IMR-90 (cell line): Measurements from ENCODE around the gene MARCO. TPM values are rescaled to one million over a fixed set of nuclear protein-coding genes. Genes with fewer than 3 reads are reported as not detected.

ENCODE experiments used
- ATAC-seq: fragments of 200-7000 bp; cut with Tn5 transposase; 2 replicates; pipeline ENCODE4 v1.9.1; 2020; ENCODE audit warnings: low read depth, mild to moderate bottlenecking, moderate library complexity
- BruUV-seq: library from RNA; stranded (reverse); fragments of 400-500 nt; replicated peaks from 2 replicates; lab custom pipeline; 2021; lab: Mats Ljungman, UMichigan
- CTCF ChIA-PET: fragments of 300-600 bp; formaldehyde crosslinking; extraction: SDS; loops from one replicate; lab custom pipeline; 2021; ENCODE audit warnings: antibody characterized with exemption; lab: Yijun Ruan, JAX
- POLR2A ChIA-PET: fragments of 300-600 bp; sonication (Branson Sonifier 250); formaldehyde crosslinking; loops from one replicate; lab custom pipeline; 2022; ENCODE audit warnings: antibody characterized with exemption; ENCODE audit not compliant: unreplicated experiment; lab: Charles Lee
- DNase-seq: peaks from one replicate; pipeline ENCODE4 v3.0.0; 2013
- H2AFZ ChIP-seq: replicated peaks from 2 replicates; pipeline ENCODE3; 2013; ENCODE audit warnings: low read length, mild to moderate bottlenecking; ENCODE audit not compliant: poor library complexity
- H2AK5ac ChIP-seq: 2 replicates; pipeline ENCODE4 v1.6.1; 2013; ENCODE audit warnings: low read depth, low read length, inconsistent platforms
- H2AK9ac ChIP-seq: replicated peaks from 2 replicates; pipeline ENCODE3; 2013; ENCODE audit warnings: mild to moderate bottlenecking, low read depth, low read length, moderate library complexity; ENCODE audit not compliant: poor library complexity
- H2BK120ac ChIP-seq: 2 replicates; pipeline ENCODE4 v1.6.1; 2013; ENCODE audit warnings: low read depth, low read length, inconsistent platforms
- H2BK15ac ChIP-seq: 3 replicates; pipeline ENCODE4 v1.6.1; 2013; ENCODE audit warnings: low read depth, low read length, inconsistent platforms
- H2BK20ac ChIP-seq: 2 replicates; pipeline ENCODE4 v1.6.1; 2013; ENCODE audit warnings: low read depth, mild to moderate bottlenecking, inconsistent platforms, low read length, moderate library complexity
- H2BK5ac ChIP-seq: 2 replicates; pipeline ENCODE4 v1.6.1; 2013; ENCODE audit warnings: mild to moderate bottlenecking, low read depth, low read length, inconsistent platforms; ENCODE audit not compliant: poor library complexity, severe bottlenecking
- H3K14ac ChIP-seq: replicated peaks from 2 replicates; pipeline ENCODE4 v1.6.1; 2013; ENCODE audit warnings: low read depth, low read length, inconsistent platforms
- H3K18ac ChIP-seq: 2 replicates; pipeline ENCODE4 v1.6.1; 2013; ENCODE audit warnings: low read depth, low read length, control low read depth
- H3K23ac ChIP-seq: 2 replicates; pipeline ENCODE4 v1.6.1; 2013; ENCODE audit warnings: low read depth, low read length, inconsistent platforms
- H3K27ac ChIP-seq: 2 replicates; pipeline ENCODE4 v1.5.1; 2013; ENCODE audit warnings: mild to moderate bottlenecking, control low read depth, low read length; ENCODE audit not compliant: insufficient read depth
- H3K27me3 ChIP-seq: 2 replicates; pipeline ENCODE4 v1.6.1; 2013; ENCODE audit warnings: low read length; ENCODE audit not compliant: control insufficient read depth, insufficient read depth
- H3K36me3 ChIP-seq: 2 replicates; pipeline ENCODE4 v1.6.1; 2013; ENCODE audit warnings: low read length, mixed read lengths; ENCODE audit not compliant: control insufficient read depth, insufficient read depth
- H3K4ac ChIP-seq: 2 replicates; pipeline ENCODE4 v1.6.1; 2013; ENCODE audit warnings: low read depth, low read length, inconsistent platforms
- H3K4me1 ChIP-seq: 2 replicates; pipeline ENCODE4 v1.6.1; 2013; ENCODE audit warnings: low read length, mixed read lengths; ENCODE audit not compliant: control insufficient read depth, insufficient read depth
- H3K4me2 ChIP-seq: 2 replicates; pipeline ENCODE4 v1.6.1; 2013; ENCODE audit warnings: low read depth, mild to moderate bottlenecking, control low read depth, low read length, moderate library complexity
- H3K4me3 ChIP-seq: 2 replicates; pipeline ENCODE4 v1.5.1; 2013; ENCODE audit warnings: low read depth, mild to moderate bottlenecking, control low read depth, low read length, moderate library complexity; ENCODE audit not compliant: insufficient read depth
- H3K56ac ChIP-seq: 2 replicates; pipeline ENCODE4 v1.6.1; 2013; ENCODE audit warnings: low read length, inconsistent platforms; ENCODE audit not compliant: insufficient read depth; ENCODE audit errors: extremely low read depth
- H3K79me1 ChIP-seq, 2 experiments: 2 replicates each; pipeline ENCODE4 v1.6.1; 2013; ENCODE audit warnings: low read length in 2 of 2, inconsistent platforms in 1 of 2, low read depth in 1 of 2
- H3K9ac ChIP-seq: 2 replicates; pipeline ENCODE4 v1.6.1; 2013; ENCODE audit warnings: low read depth, low read length, control low read depth
- H3K9me1 ChIP-seq: 2 replicates; pipeline ENCODE4 v1.6.1; 2013; ENCODE audit warnings: low read length, inconsistent platforms; ENCODE audit not compliant: insufficient read depth
- H3K9me3 ChIP-seq: 2 replicates; pipeline ENCODE4 v1.6.1; 2013; ENCODE audit warnings: low read length; ENCODE audit not compliant: control insufficient read depth, insufficient read depth
- H4K20me1 ChIP-seq: 2 replicates; pipeline ENCODE4 v1.6.1; 2013; ENCODE audit warnings: low read length, inconsistent platforms; ENCODE audit not compliant: insufficient read depth
- H4K5ac ChIP-seq: 2 replicates; pipeline ENCODE4 v1.6.1; 2013; ENCODE audit warnings: mild to moderate bottlenecking, low read depth, low read length, control low read depth
- H4K8ac ChIP-seq, 2 experiments: 2 replicates each; pipeline ENCODE4 v1.6.1; 2013; ENCODE audit warnings: low read depth in 2 of 2, low read length in 2 of 2, control low read depth in 1 of 2, inconsistent platforms in 1 of 2
- H4K91ac ChIP-seq: 2 replicates; pipeline ENCODE4 v1.6.1; 2013; ENCODE audit warnings: low read depth, low read length, inconsistent platforms; ENCODE audit not compliant: insufficient read depth
- BHLHE40 ChIP-seq: fragments of 150-350 bp; IDR thresholded peaks from 2 replicates; pipeline ENCODE4 v1.6.1; 2016; ENCODE audit warnings: mild to moderate bottlenecking, low read depth, low read length
- CEBPB ChIP-seq: IDR thresholded peaks from 2 replicates; pipeline ENCODE4 v1.6.1; 2012; ENCODE audit warnings: low read depth, low read length, improper control_type of control experiment
- CHD1 ChIP-seq: IDR thresholded peaks from 2 replicates; pipeline ENCODE4 v1.6.1; 2012; ENCODE audit warnings: low read depth, low read length, improper control_type of control experiment
- CTCF ChIP-seq: conservative IDR thresholded peaks from 2 replicates; pipeline ENCODE4 v1.5.1; 2012; ENCODE audit warnings: mild to moderate bottlenecking, low read depth, low read length, improper control_type of control experiment
- ELK1 ChIP-seq: fragments of 150-350 bp; IDR thresholded peaks from 2 replicates; pipeline ENCODE4 v1.6.1; 2016; ENCODE audit warnings: low read depth, mild to moderate bottlenecking, low read length, moderate library complexity, borderline replicate concordance
- FOS ChIP-seq: fragments of 150-350 bp; IDR thresholded peaks from 2 replicates; pipeline ENCODE4 v1.6.1; 2016; ENCODE audit warnings: low read depth, low read length
- MAFK ChIP-seq: IDR thresholded peaks from 2 replicates; pipeline ENCODE4 v1.6.1; 2012; ENCODE audit warnings: low read depth, low read length, improper control_type of control experiment
- MAZ ChIP-seq: IDR thresholded peaks from 2 replicates; pipeline ENCODE4 v1.6.1; 2012; ENCODE audit warnings: low read depth, mild to moderate bottlenecking, low read length, improper control_type of control experiment, moderate library complexity, borderline replicate concordance
- MXI1 ChIP-seq: IDR thresholded peaks from 2 replicates; pipeline ENCODE4 v1.6.1; 2012; ENCODE audit warnings: low read depth, mild to moderate bottlenecking, low read length, moderate library complexity, borderline replicate concordance
- NFE2L2 ChIP-seq: fragments of 150-350 bp; IDR thresholded peaks from 2 replicates; pipeline ENCODE4 v1.6.1; 2016; ENCODE audit warnings: low read depth, mild to moderate bottlenecking, low read length
- POLR2A ChIP-seq: IDR thresholded peaks from 2 replicates; pipeline ENCODE4 v1.6.1; 2012; ENCODE audit warnings: mild to moderate bottlenecking, low read depth, low read length
- RAD21 ChIP-seq: IDR thresholded peaks from 2 replicates; pipeline ENCODE4 v1.6.1; 2012; ENCODE audit warnings: low read length, improper control_type of control experiment
- RCOR1 ChIP-seq: IDR thresholded peaks from 2 replicates; pipeline ENCODE4 v1.6.1; 2012; ENCODE audit warnings: mild to moderate bottlenecking, low read length, improper control_type of control experiment; ENCODE audit not compliant: insufficient replicate concordance
- RFX5 ChIP-seq: IDR thresholded peaks from 2 replicates; pipeline ENCODE4 v1.8.0; 2012; ENCODE audit warnings: low read depth, mild to moderate bottlenecking, low read length, moderate library complexity
- SMC3 ChIP-seq: fragments of 150-350 bp; IDR thresholded peaks from 2 replicates; pipeline ENCODE4 v1.6.1; 2016; ENCODE audit warnings: low read depth, mild to moderate bottlenecking, antibody characterized with exemption, low read length, moderate library complexity
- USF2 ChIP-seq: fragments of 150-350 bp; IDR thresholded peaks from 2 replicates; pipeline ENCODE4 v1.6.1; 2017; ENCODE audit warnings: mild to moderate bottlenecking, antibody characterized with exemption, low read length, low read depth
- WGBS, 2 experiments: methylation state at CpG; one replicate each; pipeline versions ENCODE4 v1.1.5 to v1.1.7; 2013; ENCODE audit warnings: missing lambda C conversion rate in 2 of 2; ENCODE audit not compliant: insufficient read length in 1 of 2; ENCODE audit errors: extremely low coverage in 2 of 2; 5-methylcytosine and 5-hydroxymethylcytosine counted together
- dilution Hi-C: fragments of 300-500 bp; cut with HindIII; formaldehyde crosslinking; loops from one replicate; pipeline ENCODE4 v1.14.3; 2018; ENCODE audit warnings: low sequenced_read_pairs; ENCODE audit not compliant: unreplicated experiment
- in situ Hi-C: fragments of 300-500 bp; cut with MboI; formaldehyde crosslinking; loops from 3 replicates; pipeline ENCODE4 v1.14.3; 2019; ENCODE audit warnings: low sequenced_read_pairs, inconsistent platforms, mixed read lengths
- intact Hi-C: fragments of 100-400 bp; cut with micrococcal nuclease; formaldehyde crosslinking; loops from 2 replicates; pipeline ENCODE4 v1.10.0; 2022
- polyA plus RNA-seq, 3 experiments: library from polyadenylated mRNA; depleted of rRNA; stranded (reverse); fragments of >200 nt; gene quantifications; 2 replicates each; pipeline ENCODE4 v1.2.3, GENCODE V29; 2012; ENCODE audit warnings: low replicate concordance in 1 of 3
- total RNA-seq: library from RNA; depleted of rRNA; stranded (reverse); fragments of >200 nt; gene quantifications from 2 replicates; pipeline ENCODE4 v1.2.3, GENCODE V29; 2012

The MARCO gene
- total and polyA plus RNA-seq, 2 of the 4 experiments (the other 2 are of a cell fraction), result not detected

- Histone ChIP-seq H3K27ac (no peak overlapping the region), H3K9me1 (no peaks in the 10 kb centered on the region), H3K9me3 (no peaks in the 10 kb centered on the region), H3K14ac (no peak overlapping the region), H2BK20ac (no peak overlapping the region), H3K56ac (no peak overlapping the region), H3K79me1 (no peaks in the 10 kb centered on the region), H2BK5ac (no peak overlapping the region), H4K8ac (no peak overlapping the region), H3K9ac (no peak overlapping the region), H2AK5ac (no peak overlapping the region), H2AK9ac (no peak overlapping the region), H3K4me1 (no peaks in the 10 kb centered on the region), H2BK120ac (no peak overlapping the region), H3K36me3 (no peaks in the 10 kb centered on the region), H2AFZ (no peak overlapping the region), H3K23ac (no peak overlapping the region), H3K4me2 (no peak overlapping the region), H3K18ac (no peak overlapping the region), H3K4me3 (no peak overlapping the region), H4K20me1 (no peaks in the 10 kb centered on the region), H2BK15ac (no peak overlapping the region), H4K5ac (no peak overlapping the region), H3K27me3 (no peaks in the 10 kb centered on the region), H4K91ac (no peak overlapping the region), H3K4ac (no peak overlapping the region)
- in situ Hi-C loops, result no loop called here
- no CpG with 5 or more reads among the region's 6 CpGs for WGBS, 2 experiments
- ChIA-PET POLR2A (no interaction called here), CTCF (no interaction called here)
- BruUV-seq, result no TSS peak
- TF ChIP-seq BHLHE40, result no peak
- TF ChIP-seq FOS, result no peak
- no peak for TF ChIP-seq MXI1
- no peak for TF ChIP-seq ELK1
- TF ChIP-seq NFE2L2, result no peak
- TF ChIP-seq RFX5, result no peak
- no peak for TF ChIP-seq RCOR1
- TF ChIP-seq POLR2A, result no peak
- no peak for TF ChIP-seq MAFK
- no peak for TF ChIP-seq CTCF
- no peak for TF ChIP-seq MAZ
- TF ChIP-seq CHD1, result no peak
- TF ChIP-seq SMC3, result no peak
- TF ChIP-seq RAD21, result no peak
- TF ChIP-seq CEBPB, result no peak
- TF ChIP-seq USF2, result no peak
- dilution Hi-C loops, result no loop called here
- DNase-seq (no peak), ATAC-seq (no peak)
- intact Hi-C loops, result no loop called here
Measured at GRCh38 chr2:118983133-118983532, 41.1 kb downstream of the MARCO start.
